GM23248 (cell line): ENCODE data around the gene ABCG2. TPM values are rescaled to one million over a fixed set of nuclear protein-coding genes. Genes with fewer than 3 reads are reported as not detected.

Source experiments
- DNase-seq: peaks from one replicate; pipeline ENCODE4 v3.0.0-alpha.2; 2015
- H2AFZ ChIP-seq: fragments of 200-600 bp; sonication (generic); 2 replicates; pipeline ENCODE4 v1.6.1; 2016; ENCODE audit warnings: antibody characterized with exemption
- H3F3A ChIP-seq: fragments of 200-600 bp; sonication (generic); 2 replicates; pipeline ENCODE4 v1.6.1; 2016; ENCODE audit warnings: mild to moderate bottlenecking, antibody characterized with exemption, mixed run types; ENCODE audit not compliant: insufficient read depth
- H3K27ac ChIP-seq: fragments of 200-600 bp; sonication (generic); 2 replicates; pipeline ENCODE4 v1.5.1; 2016; ENCODE audit warnings: mild to moderate bottlenecking
- H3K27me3 ChIP-seq: fragments of 200-600 bp; sonication (generic); replicated peaks from 2 replicates; pipeline ENCODE4 v1.6.1; 2016; ENCODE audit warnings: mild to moderate bottlenecking; ENCODE audit not compliant: insufficient read depth
- H3K36me3 ChIP-seq: fragments of 200-600 bp; sonication (generic); 2 replicates; pipeline ENCODE4 v1.6.1; 2016; ENCODE audit warnings: low read depth, mild to moderate bottlenecking
- H3K4me1 ChIP-seq: fragments of 200-600 bp; sonication (generic); 2 replicates; pipeline ENCODE4 v1.6.1; 2016; ENCODE audit warnings: mild to moderate bottlenecking; ENCODE audit not compliant: insufficient read depth
- H3K4me2 ChIP-seq: fragments of 200-600 bp; sonication (generic); one replicate; pipeline ENCODE4 v1.6.1; 2016; ENCODE audit warnings: mild to moderate bottlenecking; ENCODE audit not compliant: unreplicated experiment
- H3K4me3 ChIP-seq: fragments of 200-600 bp; sonication (generic); 2 replicates; pipeline ENCODE4 v1.5.1; 2016; ENCODE audit warnings: mild to moderate bottlenecking
- H3K79me2 ChIP-seq: fragments of 200-600 bp; sonication (generic); 2 replicates; pipeline ENCODE4 v1.6.1; 2016; ENCODE audit warnings: mild to moderate bottlenecking; ENCODE audit not compliant: insufficient read depth
- H3K9ac ChIP-seq: fragments of 200-600 bp; sonication (generic); 2 replicates; pipeline ENCODE4 v1.6.1; 2016; ENCODE audit warnings: mild to moderate bottlenecking
- H3K9me2 ChIP-seq: fragments of 200-600 bp; sonication (generic); 2 replicates; pipeline ENCODE4 v1.6.1; 2016; ENCODE audit warnings: mixed run types, mild to moderate bottlenecking, moderate library complexity; ENCODE audit not compliant: insufficient read depth
- H3K9me3 ChIP-seq: fragments of 200-600 bp; sonication (generic); one replicate; pipeline ENCODE4 v1.6.1; 2017; ENCODE audit warnings: low read depth
- H4K20me1 ChIP-seq: fragments of 200-600 bp; sonication (generic); 2 replicates; pipeline ENCODE4 v1.6.0; 2016; ENCODE audit not compliant: insufficient read depth
- EZH2 ChIP-seq: fragments of 200-600 bp; sonication (generic); IDR thresholded peaks from 2 replicates; pipeline ENCODE4 v1.6.1; 2018; ENCODE audit warnings: antibody characterized with exemption, mild to moderate bottlenecking; ENCODE audit not compliant: insufficient read depth, poor library complexity, severe bottlenecking
- EZH2phosphoT487 ChIP-seq: fragments of 200-600 bp; sonication (generic); IDR thresholded peaks from 2 replicates; pipeline ENCODE4 v1.6.1; 2018; ENCODE audit warnings: antibody characterized with exemption, moderate library complexity, mild to moderate bottlenecking, low read depth; ENCODE audit not compliant: insufficient read depth
- WGBS, 2 experiments: methylation state at CpG; one replicate each; pipeline ENCODE4 v1.1.6; 2015 to 2017; ENCODE audit warnings: low lambda C conversion rate in 2 of 2, low coverage in 1 of 2; ENCODE audit errors: missing lambda C conversion rate in 2 of 2; 5-methylcytosine and 5-hydroxymethylcytosine counted together
- in situ Hi-C: fragments of 300-500 bp; cut with MboI; formaldehyde crosslinking; loops from 2 replicates; pipeline ENCODE4 v1.15.0; 2020
- polyA plus RNA-seq: library from polyadenylated mRNA; unstranded; fragments of >200 nt; fragmentation: Nextera tagmentation; extraction: Ambion mirVana; gene quantifications from 2 replicates; pipeline ENCODE4 v1.2.1, GENCODE V29; 2016
- total RNA-seq: library from RNA; depleted of rRNA; stranded (reverse); fragments of >200 nt; shearing (Covaris generic); gene quantifications from 2 replicates; pipeline ENCODE4 v1.2.3, GENCODE V29; 2014

The ABCG2 gene
- total and polyA plus RNA-seq, 2 experiments from 2014 or later, result 0.05 to 0.11 TPM

DNA sequence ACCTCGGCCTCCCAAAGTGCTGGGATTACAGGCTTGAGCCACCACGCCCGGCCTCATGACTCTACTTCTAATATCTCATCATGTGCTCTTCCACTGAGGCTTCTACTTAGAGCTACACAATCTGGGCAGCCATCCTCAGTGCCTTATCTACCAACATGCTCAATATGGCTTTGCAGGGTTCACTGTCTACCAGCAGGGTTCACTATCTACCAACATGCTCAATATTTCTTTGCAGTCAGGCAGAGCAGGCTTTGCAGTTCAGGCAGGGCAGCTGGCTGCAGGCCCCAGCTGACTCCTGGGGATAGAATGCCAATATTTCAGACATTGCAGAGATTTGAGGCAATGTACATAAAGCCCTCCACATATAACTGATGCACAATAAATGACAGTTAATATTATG lies 103.5 kb downstream of the ABCG2 start:
- Histone ChIP-seq H3K4me2 (no peak overlapping the region), H3K9ac (no peak overlapping the region), H3F3A (0 out of 2 replicates have a peak, but pooled peaks cover 4% of the 10 kb centered on the region), H3K4me3 (no peak overlapping the region), H3K27me3 (no peaks in the 10 kb centered on the region), H4K20me1 (no peaks in the 10 kb centered on the region), H3K9me3 (no peaks in the 10 kb centered on the region), H3K27ac (no peak overlapping the region), H3K4me1 (no peaks in the 10 kb centered on the region), H3K36me3 (peaks cover 51% of the 10 kb centered on the region), H3K79me2 (no peaks in the 10 kb centered on the region), H2AFZ (no peak overlapping the region), H3K9me2 (no peaks in the 10 kb centered on the region)
- TF ChIP-seq EZH2phosphoT487 (no peak), EZH2 (no peak)
- in situ Hi-C loops, result no loop called here
- WGBS, 2 experiments, result 77 to 78% methylated on average over 3 of the region's 3 CpGs
- peak; percentile 54 for DNase-seq

DNA sequence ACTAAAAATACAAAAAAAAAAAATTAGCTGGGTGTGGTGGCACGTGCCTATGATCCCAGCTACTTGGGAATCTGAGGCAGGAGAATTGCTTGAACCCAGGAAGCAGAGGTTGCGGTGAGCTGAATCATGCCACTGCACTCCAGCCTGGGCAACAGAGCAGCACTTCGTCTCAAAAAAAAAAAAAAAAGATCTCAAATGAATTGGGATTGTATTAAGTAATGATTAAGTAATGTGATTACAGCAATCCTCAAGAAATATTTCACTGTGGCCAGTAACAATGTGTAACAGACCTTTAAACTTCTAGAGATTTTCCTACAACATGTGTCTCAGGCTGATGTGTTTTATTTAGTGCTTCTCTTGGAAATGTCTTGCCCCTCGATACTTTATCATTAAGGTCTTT lies 104.2 kb downstream of the ABCG2 start:
- no peaks in the 10 kb centered on the region for H3K9me3 ChIP-seq
- peaks cover 48% of the 10 kb centered on the region for H3K36me3 ChIP-seq
- no peaks in the 10 kb centered on the region for H3K27me3 ChIP-seq
- no peaks in the 10 kb centered on the region for H3K4me1 ChIP-seq
- H3K4me3 ChIP-seq, result no peak overlapping the region
- H3K9me2 ChIP-seq, result no peaks in the 10 kb centered on the region
- TF ChIP-seq EZH2phosphoT487, result no peak
- no peak for TF ChIP-seq EZH2
- no peak overlapping the region for H3K9ac ChIP-seq
- no peak overlapping the region for H3K27ac ChIP-seq
- H3K4me2 ChIP-seq, result no peak overlapping the region
- in situ Hi-C loops, result no loop called here
- H2AFZ ChIP-seq, result no peak overlapping the region
- no peaks in the 10 kb centered on the region for H4K20me1 ChIP-seq
- 44 to 60% methylated on average over 4 of the region's 4 CpGs for WGBS, 2 experiments
- DNase-seq, result peak; percentile 34
- H3K79me2 ChIP-seq, result no peaks in the 10 kb centered on the region
- H3F3A ChIP-seq, result no peaks in the 10 kb centered on the region

DNA sequence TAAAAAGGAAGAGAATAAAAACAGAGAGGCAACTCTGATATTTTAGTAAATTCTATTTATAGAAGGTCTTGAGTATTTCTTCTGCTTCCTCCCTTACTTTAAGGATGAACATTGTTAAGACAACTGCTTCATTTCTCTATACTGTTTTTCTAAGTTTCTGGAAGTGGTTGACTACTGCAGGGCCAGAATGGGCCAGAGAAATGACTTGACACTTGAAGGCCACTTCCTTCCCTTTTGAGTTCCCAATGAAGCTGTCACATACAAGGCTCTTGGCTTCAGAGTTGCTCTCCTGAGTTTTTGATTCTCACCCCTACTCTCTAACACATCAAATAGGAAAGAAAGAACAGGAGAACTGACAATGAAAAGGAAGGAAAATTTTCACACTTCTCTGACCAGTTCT lies 113.4 kb downstream of the ABCG2 start:
- Histone ChIP-seq H3K9me2 (no peaks in the 10 kb centered on the region), H3K9ac (no peak overlapping the region), H2AFZ (no peak overlapping the region), H3F3A (no peaks in the 10 kb centered on the region), H3K9me3 (no peaks in the 10 kb centered on the region), H3K79me2 (no peaks in the 10 kb centered on the region), H3K4me3 (no peak overlapping the region), H3K27me3 (no peaks in the 10 kb centered on the region), H3K27ac (no peak overlapping the region), H3K36me3 (peaks cover 73% of the 10 kb centered on the region), H3K4me2 (no peak overlapping the region), H4K20me1 (no peaks in the 10 kb centered on the region), H3K4me1 (no peaks in the 10 kb centered on the region)
- no peak for TF ChIP-seq EZH2
- TF ChIP-seq EZH2phosphoT487, result no peak
- in situ Hi-C loops, result loop anchor here (25.0 kb wide), 1 partner anchor 467 kb away; the partner anchor contains the start of gene PYURF
- no peak for DNase-seq

DNA sequence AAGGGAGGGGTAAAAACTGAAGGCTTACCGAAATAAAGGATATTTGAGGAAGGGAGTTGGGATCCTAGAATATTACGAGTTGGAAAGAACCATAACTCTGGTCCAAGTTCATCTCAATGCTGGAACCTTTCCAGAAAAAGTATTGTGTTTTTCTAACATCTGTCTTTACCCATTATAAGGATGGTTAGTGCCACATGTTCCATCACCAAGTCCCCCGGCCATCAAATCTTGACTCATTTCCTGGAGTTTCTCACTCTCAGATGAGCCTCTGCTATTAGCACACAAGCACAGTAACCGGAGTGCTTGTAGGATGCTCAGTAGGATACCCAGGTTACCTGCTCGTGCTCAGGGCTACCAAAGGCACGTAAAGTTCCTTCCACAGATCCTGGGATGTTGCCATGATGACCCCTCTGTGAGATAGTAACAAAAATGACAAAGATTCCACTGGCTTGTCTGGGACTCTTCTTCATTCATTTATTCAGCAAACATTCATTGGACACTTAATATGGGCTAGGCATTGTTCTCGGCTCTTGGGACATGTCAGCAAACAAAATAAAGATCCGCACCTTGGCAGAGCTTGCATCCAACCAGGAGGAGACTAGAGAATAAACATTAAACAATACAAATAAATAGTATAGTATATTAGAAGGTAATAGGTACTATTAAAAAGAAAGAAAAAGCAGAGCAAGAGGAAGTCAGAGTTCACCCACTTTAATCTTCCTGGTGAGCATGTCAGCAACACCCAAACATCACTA lies 114.7 kb downstream of the ABCG2 start:
- in situ Hi-C loops, result loop anchor here (25.0 kb wide), 1 partner anchor 469 kb away; the partner anchor contains the start of gene PYURF

More for the DNA sequence above, 114.7 kb downstream of the ABCG2 start:
- H3K27ac ChIP-seq, result no peak overlapping the region
- peaks cover 80% of the 10 kb centered on the region for H3K36me3 ChIP-seq
- TF ChIP-seq EZH2, result no peak
- no peak for TF ChIP-seq EZH2phosphoT487
- H3K9me3 ChIP-seq, result no peaks in the 10 kb centered on the region
- 87 to 89% methylated on average over 8 of the region's 8 CpGs for WGBS, 2 experiments
- H3K9me2 ChIP-seq, result no peaks in the 10 kb centered on the region
- H3K4me1 ChIP-seq, result no peaks in the 10 kb centered on the region
- H3K4me2 ChIP-seq, result no peak overlapping the region
- no peak overlapping the region for H2AFZ ChIP-seq
- H4K20me1 ChIP-seq, result no peaks in the 10 kb centered on the region
- H3K27me3 ChIP-seq, result no peaks in the 10 kb centered on the region
- DNase-seq, result no peak
- H3K4me3 ChIP-seq, result no peak overlapping the region
- H3F3A ChIP-seq, result no peaks in the 10 kb centered on the region
- no peak overlapping the region for H3K9ac ChIP-seq
- H3K79me2 ChIP-seq, result no peaks in the 10 kb centered on the region
